Endothelial cell of umbilical vein (primary cell): ENCODE results near the gene IRS1. TPM values are rescaled to one million over a fixed set of nuclear protein-coding genes. Genes with fewer than 3 reads are reported as not detected.

Source experiments
- BruUV-seq: library from RNA; stranded (reverse); fragments of 400-500 nt; replicated peaks from 2 replicates; lab custom pipeline; 2021; lab: Mats Ljungman, UMichigan
- CTCF ChIA-PET: fragments of 300-600, 350-600 bp; sonication (Branson Sonifier 250); formaldehyde crosslinking; loops from one replicate; lab custom pipeline; 2021; ENCODE audit warnings: antibody characterized with exemption, inconsistent platforms; lab: Charles Lee
- POLR2A ChIA-PET: fragments of 300-600, 350-600 bp; sonication (Branson Sonifier 250); formaldehyde crosslinking; loops from one replicate; lab custom pipeline; 2021; ENCODE audit warnings: antibody characterized with exemption, inconsistent platforms; lab: Charles Lee
- DNase-seq: peaks from one replicate; pipeline ENCODE4 v3.0.0-alpha.2; 2011; ENCODE audit warnings: low read depth, low spot score
- FAIRE-seq: peaks from 2 replicates; lab custom pipeline; 2011; peaks lifted over from hg19 to GRCh38; lab: Jason Lieb, UNC
- H2AFZ ChIP-seq: 2 replicates; pipeline ENCODE4 v1.6.0; 2012; ENCODE audit warnings: low read depth, low read length, control low read depth, inconsistent platforms
- H3K27ac ChIP-seq: 2 replicates; pipeline ENCODE4 v1.5.1; 2011; ENCODE audit warnings: low read depth, mild to moderate bottlenecking, control low read depth, low read length, moderate library complexity; ENCODE audit not compliant: insufficient read depth
- H3K27me3 ChIP-seq, 2 experiments: 2 replicates each; pipeline versions ENCODE4 v1.6.0 to v1.6.1; 2011; ENCODE audit warnings: low read length in 2 of 2, mixed read lengths in 1 of 2; ENCODE audit not compliant: control insufficient read depth in 2 of 2, insufficient read depth in 2 of 2
- H3K36me3 ChIP-seq, 2 experiments: 2 replicates in 1 of 2; 3 replicates in 1 of 2; pipeline ENCODE4 v1.5.1; 2011; ENCODE audit warnings: low read length in 2 of 2, mild to moderate bottlenecking in 1 of 2, moderate library complexity in 1 of 2; ENCODE audit not compliant: control insufficient read depth in 2 of 2, insufficient read depth in 2 of 2; ENCODE audit errors: extremely low read depth in 1 of 2
- H3K4me1 ChIP-seq: 3 replicates; pipeline ENCODE4 v1.5.1; 2011; ENCODE audit warnings: mild to moderate bottlenecking, low read length; ENCODE audit not compliant: control insufficient read depth, insufficient read depth; ENCODE audit errors: extremely low read depth
- H3K4me2 ChIP-seq: 2 replicates; pipeline ENCODE4 v1.6.1; 2011; ENCODE audit warnings: low read length, control low read depth, mixed read lengths; ENCODE audit not compliant: insufficient read depth
- H3K4me3 ChIP-seq, 3 experiments: fragments of 200-600 bp in 1 of 3; sonication (generic), shearing (Covaris generic) in 1 of 3; replicated peaks in 1 of 3; 2 replicates each; pipeline ENCODE4 v1.5.1; 2011 to 2016; ENCODE audit warnings: control low read depth in 3 of 3, low read length in 3 of 3, mild to moderate bottlenecking in 2 of 3, inconsistent platforms in 1 of 3, low read depth in 1 of 3, moderate library complexity in 1 of 3; ENCODE audit not compliant: insufficient read depth in 1 of 3
- H3K79me2 ChIP-seq: 2 replicates; pipeline ENCODE4 v1.6.0; 2012; ENCODE audit warnings: low read length, inconsistent platforms; ENCODE audit not compliant: control insufficient read depth, insufficient read depth
- H3K9ac ChIP-seq: replicated peaks from 2 replicates; pipeline ENCODE3; 2011; ENCODE audit warnings: low read length, control low read depth; ENCODE audit not compliant: insufficient read depth; ENCODE audit errors: extremely low read depth
- H3K9me1 ChIP-seq: replicated peaks from 3 replicates; pipeline ENCODE4 v1.6.0; 2011; ENCODE audit warnings: mild to moderate bottlenecking, low read length; ENCODE audit not compliant: control insufficient read depth, insufficient read depth; ENCODE audit errors: extremely low read depth
- H3K9me3 ChIP-seq: replicated peaks from 2 replicates; pipeline ENCODE4 v1.5.1; 2012; ENCODE audit warnings: low read length, inconsistent platforms; ENCODE audit not compliant: control insufficient read depth, insufficient read depth
- H4K20me1 ChIP-seq: replicated peaks from 2 replicates; pipeline ENCODE3; 2011; ENCODE audit warnings: mild to moderate bottlenecking, low read length; ENCODE audit not compliant: control insufficient read depth, insufficient read depth; ENCODE audit errors: extremely low read depth
- CTCF ChIP-seq, 2 donors: IDR thresholded peaks; 1 replicate in 1 of 2; 2 replicates in 1 of 2; pipeline ENCODE4 v1.5.1; 2011; ENCODE audit warnings: low read length in 2 of 2, mild to moderate bottlenecking in 2 of 2, moderate library complexity in 2 of 2, control low read depth in 1 of 2, inconsistent platforms in 1 of 2, low read depth in 1 of 2; ENCODE audit not compliant: insufficient read depth in 1 of 2; ENCODE audit errors: extremely low read depth in 1 of 2
- EZH2 ChIP-seq: IDR thresholded peaks from 2 replicates; pipeline ENCODE4 v1.6.1; 2012; ENCODE audit warnings: borderline replicate concordance, low read depth, mild to moderate bottlenecking, moderate library complexity, low read length, inconsistent platforms; ENCODE audit not compliant: severe bottlenecking
- FOS ChIP-seq: IDR thresholded peaks from 2 replicates; pipeline ENCODE4 v1.6.1; 2011; ENCODE audit warnings: mild to moderate bottlenecking, low read length, moderate library complexity, borderline replicate concordance; ENCODE audit not compliant: insufficient read depth
- GATA2 ChIP-seq: IDR thresholded peaks from 2 replicates; pipeline ENCODE4 v1.7.0; 2011; ENCODE audit warnings: low read depth, mild to moderate bottlenecking, moderate library complexity, mixed read lengths, low read length; ENCODE audit not compliant: insufficient read length, insufficient read depth
- JUN ChIP-seq: IDR thresholded peaks from 2 replicates; pipeline ENCODE4 v1.6.1; 2011; ENCODE audit warnings: borderline replicate concordance, low read depth; ENCODE audit not compliant: insufficient read length, insufficient read depth
- MAX ChIP-seq: IDR thresholded peaks from 2 replicates; pipeline ENCODE4 v1.6.1; 2011; ENCODE audit not compliant: insufficient read depth, insufficient read length
- MYC ChIP-seq: IDR thresholded peaks from one replicate; pipeline ENCODE4 v1.6.1; 2011; ENCODE audit warnings: mild to moderate bottlenecking, low read depth, low read length
- POLR2A ChIP-seq: IDR thresholded peaks from 2 replicates; pipeline ENCODE4 v1.6.1; 2012; ENCODE audit warnings: low read depth, mild to moderate bottlenecking, control low read depth, low read length
- POLR2AphosphoS5 ChIP-seq: IDR thresholded peaks from 2 replicates; pipeline ENCODE4 v1.6.1; 2012; ENCODE audit warnings: low read depth, mild to moderate bottlenecking, control low read depth, low read length, moderate library complexity; ENCODE audit not compliant: insufficient read depth
- dilution Hi-C: fragments of 300-500 bp; cut with MboI; formaldehyde crosslinking; loops from one replicate; pipeline ENCODE4 v1.15.0; 2019; ENCODE audit warnings: low sequenced_read_pairs; ENCODE audit not compliant: extremely low pct_ligation_motif_present
- intact Hi-C: fragments of 100-400 bp; cut with micrococcal nuclease; formaldehyde crosslinking; loops from one replicate; pipeline ENCODE4 v1.10.0; 2022
- polyA plus RNA-seq, 4 experiments: library from polyadenylated mRNA; depleted of rRNA in 3 of 4; stranded (reverse) in 3 of 4; unstranded in 1 of 4; fragments of >200 nt; gene quantifications; 2 replicates each; pipeline versions ENCODE4 v1.2.1 to v1.2.3, GENCODE V29; 2011 to 2012; ENCODE audit warnings: missing spikeins in 1 of 4
- total RNA-seq: library from RNA; stranded (reverse); gene quantifications from 2 replicates; pipeline ENCODE4 v1.2.3, GENCODE V29; 2021

The IRS1 gene
- total and polyA plus RNA-seq, 2 donors (not counting 3 experiments of a cell fraction or from before 2014, with no cell fraction given) = 0.10 to 0.11 TPM

- Histone ChIP-seq H3K9me1 (no peaks in the 10 kb centered on the region), H3K27me3 (no peaks in the 10 kb centered on the region), H4K20me1 (no peaks in the 10 kb centered on the region), H3K27ac (no peak overlapping the region), H3K79me2 (no peaks in the 10 kb centered on the region), H3K9ac (no peak overlapping the region), H3K36me3 (no peaks in the 10 kb centered on the region), H3K9me3 (no peaks in the 10 kb centered on the region), H3K4me1 (no peaks in the 10 kb centered on the region), H3K4me2 (no peak overlapping the region), H3K4me3 (no peak overlapping the region), H2AFZ (no peak overlapping the region)
- TF ChIP-seq MAX = no peak
- no peak for TF ChIP-seq EZH2
- TF ChIP-seq POLR2AphosphoS5 = no peak
- TF ChIP-seq FOS = no peak
- TF ChIP-seq MYC = no peak
- TF ChIP-seq POLR2A = no peak
- no peak for TF ChIP-seq CTCF (IDR thresholded peaks at IDR 0.05; ENCODE audit: extremely low read depth in 1 of 2, insufficient read depth in 1 of 2, low read depth in 1 of 2, low read length in 2 of 2)
- TF ChIP-seq JUN = no peak
- TF ChIP-seq GATA2 = no peak
- intact Hi-C loops = no loop called here
- dilution Hi-C loops = no loop called here
- BruUV-seq = no TSS peak
- ChIA-PET CTCF (no interaction called here), POLR2A (no interaction called here)
- no peak for FAIRE-seq
- DNase-seq = no peak
Measured at GRCh38 chr2:226684563-226684959, 115.1 kb downstream of the IRS1 start.
